ENCODE data around the gene UFM1.
"Not testable (repeated sequence)": the region's sequence is repeated elsewhere in the genome, so short reads cannot be mapped to it uniquely, and the experiment has no call there.

The UFM1 gene

GRCh38 chr13:38341149-38341692 is 8.4 kb upstream of the UFM1 start:
- in situ Hi-C loops (cut with HindIII; ENCODE audit: low pct_unique_long_range_greater_than_20kb, low sequenced_read_pairs): no loop called here
- DNase-seq (ENCODE audit: low read depth in 1 of 2, low spot score in 1 of 2): no peak
- no peak for TF ChIP-seq JUND (IDR thresholded peaks at IDR 0.05; ENCODE audit: low read depth)

- in situ Hi-C loops (cut with HindIII; ENCODE audit: low pct_unique_long_range_greater_than_20kb, low sequenced_read_pairs): no loop called here
- TF ChIP-seq JUND (IDR thresholded peaks at IDR 0.05; ENCODE audit: low read depth): no peak
- no peak for DNase-seq (ENCODE audit: low read depth in 1 of 2, low spot score in 1 of 2)
These were observed 2.9 kb upstream of the UFM1 start for GRCh38 chr13:38346764-38347163.

GRCh38 chr13:38348861-38349389 is 726 bp upstream of the UFM1 start:
- DNase-seq (ENCODE audit: low read depth in 1 of 2, low spot score in 1 of 2): peak in 1 of 2 experiments; percentile 23
- no peak for TF ChIP-seq JUND (IDR thresholded peaks at IDR 0.05; ENCODE audit: low read depth)
- in situ Hi-C loops (cut with HindIII; ENCODE audit: low pct_unique_long_range_greater_than_20kb, low sequenced_read_pairs): no loop called here

GRCh38 chr13:38350114-38350617 is 515 bp downstream of the UFM1 start:
- no peak for TF ChIP-seq JUND (IDR thresholded peaks at IDR 0.05; ENCODE audit: low read depth)
- DNase-seq (ENCODE audit: low read depth in 1 of 2, low spot score in 1 of 2): peak in 1 of 2 experiments; percentile 61
- in situ Hi-C loops (cut with HindIII; ENCODE audit: low pct_unique_long_range_greater_than_20kb, low sequenced_read_pairs): no loop called here

- no peak for DNase-seq (ENCODE audit: low read depth in 1 of 2, low spot score in 1 of 2)
- in situ Hi-C loops (cut with HindIII; ENCODE audit: low pct_unique_long_range_greater_than_20kb, low sequenced_read_pairs): no loop called here
- TF ChIP-seq JUND (IDR thresholded peaks at IDR 0.05; ENCODE audit: low read depth): no peak
These were observed 6.0 kb downstream of the UFM1 start for GRCh38 chr13:38355595-38356119.

GRCh38 chr13:38358684-38359083 is 9.0 kb downstream of the UFM1 start:
- in situ Hi-C loops (cut with HindIII; ENCODE audit: low pct_unique_long_range_greater_than_20kb, low sequenced_read_pairs): no loop called here
- DNase-seq (ENCODE audit: low read depth in 1 of 2, low spot score in 1 of 2): no peak

GRCh38 chr13:38361542-38362262 is 12.1 kb downstream of the UFM1 start:
- DNase-seq (ENCODE audit: low read depth in 1 of 2, low spot score in 1 of 2): no peak
- in situ Hi-C loops (cut with HindIII; ENCODE audit: low pct_unique_long_range_greater_than_20kb, low sequenced_read_pairs): no loop called here
- TF ChIP-seq JUND (IDR thresholded peaks at IDR 0.05; ENCODE audit: low read depth): no peak

More at GRCh38 chr13:38358684-38359083, 9.0 kb downstream of the UFM1 start:
- TF ChIP-seq JUND (IDR thresholded peaks at IDR 0.05; ENCODE audit: low read depth): no peak

GRCh38 chr13:38363219-38363618 is 13.6 kb downstream of the UFM1 start:
- in situ Hi-C loops (cut with HindIII; ENCODE audit: low pct_unique_long_range_greater_than_20kb, low sequenced_read_pairs): no loop called here
- DNase-seq (ENCODE audit: low read depth in 1 of 2, low spot score in 1 of 2): no peak
- no peak for TF ChIP-seq JUND (IDR thresholded peaks at IDR 0.05; ENCODE audit: low read depth)

- DNase-seq (ENCODE audit: low read depth in 1 of 2, low spot score in 1 of 2); in situ Hi-C loops (cut with HindIII; ENCODE audit: low pct_unique_long_range_greater_than_20kb, low sequenced_read_pairs): not testable (repeated sequence)
These were observed 14.1 kb downstream of the UFM1 start for GRCh38 chr13:38363746-38364145.

- no peak for TF ChIP-seq JUND (IDR thresholded peaks at IDR 0.05; ENCODE audit: low read depth)
- DNase-seq (ENCODE audit: low read depth in 1 of 2, low spot score in 1 of 2): no peak
- in situ Hi-C loops (cut with HindIII; ENCODE audit: low pct_unique_long_range_greater_than_20kb, low sequenced_read_pairs): no loop called here
These were observed 16.0 kb downstream of the UFM1 start for GRCh38 chr13:38365661-38366060.

GRCh38 chr13:38366954-38367645 is 17.4 kb downstream of the UFM1 start:
- no peak for TF ChIP-seq JUND (IDR thresholded peaks at IDR 0.05; ENCODE audit: low read depth)
- no peak for DNase-seq (ENCODE audit: low read depth in 1 of 2, low spot score in 1 of 2)
- in situ Hi-C loops (cut with HindIII; ENCODE audit: low pct_unique_long_range_greater_than_20kb, low sequenced_read_pairs): no loop called here

- in situ Hi-C loops (cut with HindIII; ENCODE audit: low pct_unique_long_range_greater_than_20kb, low sequenced_read_pairs): no loop called here
- no peak for DNase-seq (ENCODE audit: low read depth in 1 of 2, low spot score in 1 of 2)
- TF ChIP-seq JUND (IDR thresholded peaks at IDR 0.05; ENCODE audit: low read depth): no peak
These were observed 19.4 kb downstream of the UFM1 start for GRCh38 chr13:38369058-38369457.

- in situ Hi-C loops (cut with HindIII; ENCODE audit: low pct_unique_long_range_greater_than_20kb, low sequenced_read_pairs); DNase-seq (ENCODE audit: low read depth in 1 of 2, low spot score in 1 of 2): not testable (repeated sequence)
These were observed 20.4 kb downstream of the UFM1 start for GRCh38 chr13:38370096-38370495.

Measured in T47D (cell line).